NT2/D1 (cell line): ENCODE data around the gene FAM53B.
"Not testable (repeated sequence)": the region's sequence is repeated elsewhere in the genome, so short reads cannot be mapped to it uniquely, and the experiment has no call there.

Experiments
- DNase-seq: peaks from one replicate; pipeline ENCODE4 v3.0.0-alpha.2; 2011; ENCODE audit warnings: low read depth, low spot score
- H3K27me3 ChIP-seq: 2 replicates; pipeline ENCODE4 v1.6.0; 2011; ENCODE audit warnings: mild to moderate bottlenecking; ENCODE audit not compliant: insufficient read length, insufficient read depth
- H3K36me3 ChIP-seq: 2 replicates; pipeline ENCODE4 v1.6.1; 2011; ENCODE audit warnings: mild to moderate bottlenecking, low read length, mixed read lengths; ENCODE audit not compliant: insufficient read depth, insufficient read length
- H3K4me1 ChIP-seq: 2 replicates; pipeline ENCODE4 v1.5.1; 2011; ENCODE audit not compliant: insufficient read depth, insufficient read length
- H3K4me3 ChIP-seq: 2 replicates; pipeline ENCODE4 v1.5.1; 2011; ENCODE audit warnings: low read depth; ENCODE audit not compliant: insufficient read length
- H3K9ac ChIP-seq: 2 replicates; pipeline ENCODE4 v1.6.0; 2011; ENCODE audit warnings: low read depth; ENCODE audit not compliant: insufficient read length
- H3K9me3 ChIP-seq: 2 replicates; pipeline ENCODE4 v1.5.1; 2011; ENCODE audit warnings: mild to moderate bottlenecking, low read length; ENCODE audit not compliant: insufficient read depth
- SUZ12 ChIP-seq: IDR thresholded peaks from 2 replicates; pipeline ENCODE4 v1.6.1; 2011; ENCODE audit not compliant: insufficient read length, insufficient read depth; ENCODE audit errors: extremely low read depth
- YY1 ChIP-seq: IDR thresholded peaks from 2 replicates; pipeline ENCODE4 v1.6.1; 2011; ENCODE audit not compliant: insufficient read length, insufficient read depth
- ZNF274 ChIP-seq: IDR thresholded peaks from 2 replicates; pipeline ENCODE4 v1.6.1; 2011; ENCODE audit warnings: mild to moderate bottlenecking, low read depth, low read length

FAM53B gene

GRCh38 chr10:124744102-124745050 lies at the start of gene FAM53B:
TSS of gene FAM53B (minus strand) at chr10:124744378. CDS start at chr10:124706713, 37,665 bp downstream.
- H3K4me3 ChIP-seq, result peak within 1 kb of the TSS; percentile 52
- peaks cover 2% of the 10 kb centered on the region for H3K4me1 ChIP-seq
- no peaks in the 10 kb centered on the region for H3K9me3 ChIP-seq
- TF ChIP-seq YY1, result no peak
- no peak for DNase-seq
- H3K27me3 ChIP-seq, result no peaks in the 10 kb centered on the region
- peak within 1 kb of the TSS; percentile 80 for H3K9ac ChIP-seq
- peaks cover 7% of the 10 kb centered on the region for H3K36me3 ChIP-seq

GRCh38 chr10:124792998-124793352 lies 48.8 kb upstream of the FAM53B start:
- H3K4me1 ChIP-seq, result peaks cover 2% of the 10 kb centered on the region
- no peak overlapping the region for H3K4me3 ChIP-seq
- no peak for DNase-seq
- H3K36me3 ChIP-seq, result peaks cover 18% of the 10 kb centered on the region
- H3K27me3 ChIP-seq, result no peaks in the 10 kb centered on the region
- H3K9me3 ChIP-seq, result no peaks in the 10 kb centered on the region
- no peak overlapping the region for H3K9ac ChIP-seq
- TF ChIP-seq SUZ12 (no peak), YY1 (no peak), ZNF274 (no peak)

GRCh38 chr10:124791547-124792348 lies 47.6 kb upstream of the FAM53B start, which contains the start of gene EEF1AKMT2:
TSS of gene EEF1AKMT2 (minus strand) at chr10:124791887. CDS start at chr10:124791833, 54 bp downstream.
- DNase-seq, result peak; percentile 81
- no peak for TF ChIP-seq YY1
- TF ChIP-seq SUZ12, result no peak
- TF ChIP-seq ZNF274, result no peak
- Histone ChIP-seq H3K4me1 (peaks cover 2% of the 10 kb centered on the region), H3K4me3 (peak within 1 kb of the TSS; percentile 77), H3K36me3 (peaks cover 27% of the 10 kb centered on the region), H3K9me3 (no peaks in the 10 kb centered on the region), H3K9ac (peak within 1 kb of the TSS; percentile 91), H3K27me3 (no peaks in the 10 kb centered on the region)

- DNase-seq, H3K4me3 ChIP-seq, H3K9ac ChIP-seq, H3K4me1 ChIP-seq, H3K9me3 ChIP-seq, H3K27me3 ChIP-seq: not testable (repeated sequence)
- peaks cover 31% of the 10 kb centered on the region for H3K36me3 ChIP-seq
Observed at GRCh38 chr10:124782900-124783299, 38.7 kb upstream of the FAM53B start.

GRCh38 chr10:124768791-124769190 lies 24.6 kb upstream of the FAM53B start:
- no peaks in the 10 kb centered on the region for H3K4me1 ChIP-seq
- TF ChIP-seq YY1, result no peak
- TF ChIP-seq ZNF274, result no peak
- TF ChIP-seq SUZ12, result no peak
- H3K9me3 ChIP-seq, result no peaks in the 10 kb centered on the region
- no peaks in the 10 kb centered on the region for H3K27me3 ChIP-seq
- H3K36me3 ChIP-seq, result peaks cover 53% of the 10 kb centered on the region
- no peak overlapping the region for H3K9ac ChIP-seq
- H3K4me3 ChIP-seq, result no peak overlapping the region
- no peak for DNase-seq

GRCh38 chr10:124765256-124765655 lies 21.1 kb upstream of the FAM53B start:
- H3K36me3 ChIP-seq, result peaks cover 59% of the 10 kb centered on the region

GRCh38 chr10:124763267-124763666 lies 19.1 kb upstream of the FAM53B start:
- Histone ChIP-seq H3K4me1 (no peaks in the 10 kb centered on the region), H3K4me3 (no peak overlapping the region), H3K36me3 (peaks cover 57% of the 10 kb centered on the region), H3K9me3 (no peaks in the 10 kb centered on the region), H3K9ac (no peak overlapping the region), H3K27me3 (no peaks in the 10 kb centered on the region)
- no peak for DNase-seq
- TF ChIP-seq ZNF274 (no peak), SUZ12 (no peak), YY1 (no peak)

More at GRCh38 chr10:124765256-124765655, 21.1 kb upstream of the FAM53B start:
- no peak for DNase-seq
- no peak overlapping the region for H3K9ac ChIP-seq
- no peaks in the 10 kb centered on the region for H3K27me3 ChIP-seq
- no peaks in the 10 kb centered on the region for H3K4me1 ChIP-seq
- TF ChIP-seq YY1, result no peak
- no peak for TF ChIP-seq ZNF274
- no peak for TF ChIP-seq SUZ12
- H3K9me3 ChIP-seq, result no peaks in the 10 kb centered on the region
- H3K4me3 ChIP-seq, result no peak overlapping the region
